Stimulated activated CD4-positive, alpha-beta T cell treated with anti-CD3 and anti-CD28 coated beads, TNF-alpha, amount 100 ng/mL, for 24 hours (primary cell): ENCODE results near the gene CC2D1A.

Experiments
- DNase-seq, 3 experiments: peaks; one replicate each; pipeline ENCODE4 v3.0.0-alpha.2; 2020; ENCODE audit warnings: low read depth in 3 of 3

The CC2D1A gene

DNA sequence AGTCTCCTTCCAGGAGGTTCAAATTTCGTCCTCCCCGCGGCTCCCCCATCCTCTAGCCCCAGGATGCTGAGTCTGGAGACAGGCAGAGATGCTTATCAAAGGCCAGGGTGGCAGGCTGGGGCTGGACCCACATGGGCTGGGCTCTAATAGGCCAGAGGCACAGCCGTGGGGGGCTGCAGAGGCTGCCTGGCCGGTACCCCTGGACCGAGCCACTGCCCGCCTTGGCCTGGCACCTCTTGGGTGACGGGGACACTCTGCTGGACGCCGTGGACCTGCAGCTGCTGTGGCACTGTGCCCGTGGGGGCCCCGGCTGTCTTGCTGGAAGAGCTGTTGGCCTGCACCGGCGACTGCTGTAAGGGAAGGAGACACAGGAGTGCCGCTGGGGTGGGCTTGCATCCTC, 74.3 kb downstream of the CC2D1A start:
- no peak for DNase-seq
